Neuronal stem cell (in vitro differentiated cells): ENCODE data around the gene RBKS.
"Not testable (repeated sequence)": the region's sequence is repeated elsewhere in the genome, so short reads cannot be mapped to it uniquely, and the experiment has no call there.

Source experiments
- DNase-seq: peaks from one replicate; pipeline ENCODE4 v3.0.0-alpha.2; 2013; ENCODE audit warnings: low spot score
- H2AFZ ChIP-seq: one replicate; pipeline ENCODE4 v1.6.1; 2013; ENCODE audit warnings: mild to moderate bottlenecking, low read length, inconsistent platforms
- H2AK5ac ChIP-seq: 2 replicates; pipeline ENCODE4 v1.6.1; 2013; ENCODE audit warnings: low read depth, mild to moderate bottlenecking, inconsistent platforms, low read length, moderate library complexity, mixed read lengths
- H2BK120ac ChIP-seq: 2 replicates; pipeline ENCODE4 v1.6.1; 2013; ENCODE audit warnings: low read depth, mild to moderate bottlenecking, inconsistent platforms, low read length, moderate library complexity, mixed read lengths
- H2BK12ac ChIP-seq: one replicate; pipeline ENCODE4 v1.6.1; 2013; ENCODE audit warnings: low read length, inconsistent platforms
- H2BK15ac ChIP-seq: 2 replicates; pipeline ENCODE4 v1.6.1; 2013; ENCODE audit warnings: mild to moderate bottlenecking, low read length, inconsistent platforms, mixed read lengths
- H2BK5ac ChIP-seq: one replicate; pipeline ENCODE4 v1.6.1; 2013; ENCODE audit warnings: inconsistent platforms, mild to moderate bottlenecking, low read length, moderate library complexity
- H3K14ac ChIP-seq: one replicate; pipeline ENCODE4 v1.6.1; 2013; ENCODE audit warnings: low read length, inconsistent platforms
- H3K18ac ChIP-seq: 2 replicates; pipeline ENCODE4 v1.6.1; 2013; ENCODE audit warnings: low read length, inconsistent platforms
- H3K23ac ChIP-seq: 2 replicates; pipeline ENCODE4 v1.6.1; 2013; ENCODE audit warnings: low read depth, mild to moderate bottlenecking, mixed read lengths, low read length, inconsistent platforms; ENCODE audit not compliant: poor library complexity
- H3K27ac ChIP-seq: replicated peaks from 3 replicates; pipeline ENCODE4 v1.5.1; 2013; ENCODE audit warnings: low read length, inconsistent platforms
- H3K27me3 ChIP-seq, 3 experiments: 2 replicates each; pipeline ENCODE4 v1.6.1; 2013; ENCODE audit warnings: low read length in 3 of 3, mild to moderate bottlenecking in 2 of 3, inconsistent platforms in 1 of 3, low read depth in 1 of 3, mixed read lengths in 1 of 3, moderate library complexity in 1 of 3; ENCODE audit not compliant: control insufficient read depth in 3 of 3, insufficient read depth in 3 of 3
- H3K36me3 ChIP-seq, 2 donors: replicated peaks in 1 of 2; 2 replicates each; pipeline ENCODE4 v1.6.1; 2013; ENCODE audit warnings: low read length in 2 of 2; ENCODE audit not compliant: control insufficient read depth in 2 of 2, insufficient read depth in 2 of 2
- H3K4ac ChIP-seq: 2 replicates; pipeline ENCODE4 v1.6.1; 2013; ENCODE audit warnings: inconsistent platforms, mild to moderate bottlenecking, low read length, moderate library complexity
- H3K4me1 ChIP-seq, 2 donors: 1 replicate in 1 of 2; 2 replicates in 1 of 2; pipeline ENCODE4 v1.6.1; 2013; ENCODE audit warnings: low read length in 2 of 2, low read depth in 1 of 2; ENCODE audit not compliant: control insufficient read depth in 2 of 2, insufficient read depth in 1 of 2
- H3K4me2 ChIP-seq: one replicate; pipeline ENCODE4 v1.6.1; 2013; ENCODE audit warnings: mild to moderate bottlenecking, low read length, inconsistent platforms; ENCODE audit not compliant: insufficient read depth, poor library complexity, severe bottlenecking
- H3K4me3 ChIP-seq, 2 donors: 2 replicates each; pipeline ENCODE4 v1.5.1; 2013; ENCODE audit warnings: low read length in 2 of 2, mild to moderate bottlenecking in 2 of 2, inconsistent platforms in 1 of 2, moderate library complexity in 1 of 2
- H3K79me1 ChIP-seq: one replicate; pipeline ENCODE4 v1.6.1; 2013; ENCODE audit warnings: low read depth, mild to moderate bottlenecking, inconsistent platforms, low read length, moderate library complexity
- H3K9ac ChIP-seq: one replicate; pipeline ENCODE4 v1.6.1; 2013; ENCODE audit warnings: mild to moderate bottlenecking, low read depth, low read length, inconsistent platforms; ENCODE audit not compliant: poor library complexity
- H3K9me3 ChIP-seq, 2 donors: replicated peaks in 1 of 2; 2 replicates each; pipeline versions ENCODE3 to v1.6.1; 2013; ENCODE audit warnings: low read length in 2 of 2, mild to moderate bottlenecking in 2 of 2, inconsistent platforms in 1 of 2, low read depth in 1 of 2, mixed read lengths in 1 of 2, moderate library complexity in 1 of 2; ENCODE audit not compliant: control insufficient read depth in 2 of 2, insufficient read depth in 1 of 2
- H4K8ac ChIP-seq: one replicate; pipeline ENCODE4 v1.6.1; 2013; ENCODE audit warnings: low read depth, mild to moderate bottlenecking, inconsistent platforms, low read length, moderate library complexity
- H4K91ac ChIP-seq: one replicate; pipeline ENCODE4 v1.6.1; 2013; ENCODE audit warnings: low read length, low read depth, mild to moderate bottlenecking, inconsistent platforms; ENCODE audit not compliant: poor library complexity
- WGBS, 2 donors: extraction: QIAGEN DNeasy Blood & Tissue Kit; methylation state at CpG; one replicate each; pipeline ENCODE4 v1.1.7; 2013; ENCODE audit warnings: missing lambda C conversion rate in 2 of 2, mixed read lengths in 1 of 2; ENCODE audit not compliant: insufficient read length in 2 of 2, insufficient replicate concordance in 1 of 2; ENCODE audit errors: extremely low coverage in 2 of 2; 5-methylcytosine and 5-hydroxymethylcytosine counted together

Gene RBKS

GRCh38 chr2:27747827-27748352, 142.3 kb downstream of the RBKS start:
- Histone ChIP-seq H3K18ac (no peak overlapping the region), H3K9ac (no peak overlapping the region), H2BK5ac (no peak overlapping the region), H3K36me3 (no peaks in the 10 kb centered on the region), H3K23ac (no peak overlapping the region), H3K4me1 (peaks cover 2 to 6% of the 10 kb centered on the region in 2 donors), H2AFZ (no peak overlapping the region), H4K8ac (no peak overlapping the region), H3K9me3 (peaks cover 2 to 10% of the 10 kb centered on the region in 2 donors), H2BK12ac (no peak overlapping the region), H2AK5ac (no peak overlapping the region), H3K27ac (no peak overlapping the region), H3K4me3 (no peak overlapping the region), H4K91ac (no peak overlapping the region), H2BK15ac (no peak overlapping the region), H2BK120ac (no peak overlapping the region), H3K27me3 (no peaks in the 10 kb centered on the region), H3K4me2 (no peak overlapping the region), H3K4ac (no peak overlapping the region), H3K79me1 (no peaks in the 10 kb centered on the region), H3K14ac (no peak overlapping the region)
- no CpG with 5 or more reads among the region's 6 CpGs for WGBS, 2 donors
- DNase-seq = no peak

GRCh38 chr2:27746325-27746724, 143.9 kb downstream of the RBKS start:
- no peaks in the 10 kb centered on the region for H3K36me3 ChIP-seq
- WGBS, 2 donors = no CpG with 5 or more reads among the region's 2 CpGs
- H2BK12ac ChIP-seq = no peak overlapping the region

GRCh38 chr2:27745494-27745893, 144.7 kb downstream of the RBKS start:
- H3K14ac ChIP-seq, H2AFZ ChIP-seq, H3K27me3 ChIP-seq, H2BK120ac ChIP-seq, H3K4ac ChIP-seq, H3K27ac ChIP-seq, H4K8ac ChIP-seq, DNase-seq, H3K9me3 ChIP-seq, H4K91ac ChIP-seq, H3K18ac ChIP-seq, H3K23ac ChIP-seq, H3K4me2 ChIP-seq, H3K4me3 ChIP-seq, H2BK15ac ChIP-seq, H3K36me3 ChIP-seq, H2BK5ac ChIP-seq, H3K79me1 ChIP-seq, H3K9ac ChIP-seq, H3K4me1 ChIP-seq, H2BK12ac ChIP-seq, H2AK5ac ChIP-seq: not testable (repeated sequence)

More at GRCh38 chr2:27746325-27746724, 143.9 kb downstream of the RBKS start:
- Histone ChIP-seq H4K91ac (no peak overlapping the region), H2AFZ (no peak overlapping the region), H3K79me1 (no peaks in the 10 kb centered on the region), H3K27ac (no peak overlapping the region), H3K14ac (no peak overlapping the region), H2BK15ac (no peak overlapping the region), H3K9ac (no peak overlapping the region), H3K4ac (no peak overlapping the region), H4K8ac (no peak overlapping the region), H3K4me3 (no peak overlapping the region), H3K4me2 (no peak overlapping the region), H3K4me1 (no peaks in the 10 kb centered on the region), H2BK5ac (no peak overlapping the region), H2BK120ac (no peak overlapping the region), H2AK5ac (no peak overlapping the region), H3K9me3 (peaks cover 2 to 10% of the 10 kb centered on the region in 2 donors), H3K18ac (no peak overlapping the region), H3K27me3 (no peaks in the 10 kb centered on the region), H3K23ac (no peak overlapping the region)
- no peak for DNase-seq

GRCh38 chr2:27742571-27742970, 147.6 kb downstream of the RBKS start:
- H2BK12ac ChIP-seq = no peak overlapping the region
- peaks cover 0 to 7% (median 0%) of the 10 kb centered on the region in 3 experiments for H3K27me3 ChIP-seq
- no peak overlapping the region for H3K9ac ChIP-seq
- peaks cover 0 to 4% of the 10 kb centered on the region in 2 donors for H3K4me1 ChIP-seq
- H4K8ac ChIP-seq = no peak overlapping the region
- no peak overlapping the region for H2BK15ac ChIP-seq
- no peak overlapping the region for H3K18ac ChIP-seq
- H3K4me3 ChIP-seq = no peak overlapping the region
- no peak overlapping the region for H3K14ac ChIP-seq
- no peak overlapping the region for H2BK120ac ChIP-seq
- no peak overlapping the region for H3K4ac ChIP-seq
- no peaks in the 10 kb centered on the region for H3K36me3 ChIP-seq
- no CpG with 5 or more reads among the region's 9 CpGs for WGBS, 2 donors
- H3K9me3 ChIP-seq = no peaks in the 10 kb centered on the region
- no peak overlapping the region for H3K4me2 ChIP-seq
- DNase-seq = no peak
- no peak overlapping the region for H2AK5ac ChIP-seq
- no peak overlapping the region for H3K23ac ChIP-seq
- no peak overlapping the region for H3K27ac ChIP-seq
- no peak overlapping the region for H2BK5ac ChIP-seq
- H2AFZ ChIP-seq = no peak overlapping the region
- H3K79me1 ChIP-seq = no peaks in the 10 kb centered on the region
- no peak overlapping the region for H4K91ac ChIP-seq
